Measurements from ENCODE around the gene SPRYD7. TPM values are rescaled to one million over a fixed set of nuclear protein-coding genes. Genes with fewer than 3 reads are reported as not detected.
"Not testable (repeated sequence)": the region's sequence is repeated elsewhere in the genome, so short reads cannot be mapped to it uniquely, and the experiment has no call there.

Gene SPRYD7
- total RNA-seq, 1 donor from 2014 or later = 4.4 TPM

GRCh38 chr13:49954674-49955455 is 18.7 kb upstream of the SPRYD7 start:
- Mint-ChIP-seq H3K4me1 (no peaks in the 10 kb centered on the region), H3K27me3 (ENCODE audit: low read depth) (no peaks in the 10 kb centered on the region), H3K4me3 (no peak overlapping the region), H3K36me3 (peaks cover 2% of the 10 kb centered on the region), H3K9me3 (peaks cover 10% of the 10 kb centered on the region), H3K27ac (no peak overlapping the region)
- DNase-seq (ENCODE audit: low spot score in 2 of 2, unreplicated experiment in 2 of 2) = no peak
- TF ChIP-seq CTCF (IDR thresholded peaks at IDR 0.05; ENCODE audit: unreplicated experiment) = no peak

- Mint-ChIP-seq H3K27ac (no peak overlapping the region), H3K4me1 (no peaks in the 10 kb centered on the region), H3K4me3 (no peak overlapping the region), H3K27me3 (ENCODE audit: low read depth) (no peaks in the 10 kb centered on the region), H3K36me3 (no peaks in the 10 kb centered on the region), H3K9me3 (peaks cover 9% of the 10 kb centered on the region)
- no peak for TF ChIP-seq CTCF (IDR thresholded peaks at IDR 0.05; ENCODE audit: unreplicated experiment)
- no peak for DNase-seq (ENCODE audit: low spot score in 2 of 2, unreplicated experiment in 2 of 2)
Measured at GRCh38 chr13:49953560-49953959, 17.4 kb upstream of the SPRYD7 start.

- TF ChIP-seq CTCF (IDR thresholded peaks at IDR 0.05; ENCODE audit: unreplicated experiment) = no peak
- H3K27ac Mint-ChIP-seq = no peak overlapping the region
- DNase-seq (ENCODE audit: low spot score in 2 of 2, unreplicated experiment in 2 of 2) = no peak
- no peaks in the 10 kb centered on the region for H3K4me1 Mint-ChIP-seq
- no peak overlapping the region for H3K4me3 Mint-ChIP-seq
- H3K9me3 Mint-ChIP-seq = peaks cover 17% of the 10 kb centered on the region
- H3K36me3 Mint-ChIP-seq = peaks cover 2% of the 10 kb centered on the region
- H3K27me3 Mint-ChIP-seq (ENCODE audit: low read depth) = no peaks in the 10 kb centered on the region
Measured at GRCh38 chr13:49951754-49952535, 15.8 kb upstream of the SPRYD7 start.

GRCh38 chr13:49948777-49949270 is 12.7 kb upstream of the SPRYD7 start:
- not testable (repeated sequence) for H3K36me3 Mint-ChIP-seq

GRCh38 chr13:49939321-49939720 is 3.2 kb upstream of the SPRYD7 start:
- Mint-ChIP-seq H3K27ac (no peak overlapping the region), H3K4me1 (peaks cover 8% of the 10 kb centered on the region), H3K27me3 (ENCODE audit: low read depth) (no peaks in the 10 kb centered on the region), H3K36me3 (no peaks in the 10 kb centered on the region), H3K4me3 (no peak overlapping the region), H3K9me3 (peaks cover 2% of the 10 kb centered on the region)
- no peak for TF ChIP-seq CTCF (IDR thresholded peaks at IDR 0.05; ENCODE audit: unreplicated experiment)
- no peak for DNase-seq (ENCODE audit: low spot score in 2 of 2, unreplicated experiment in 2 of 2)

More at GRCh38 chr13:49948777-49949270, 12.7 kb upstream of the SPRYD7 start:
- H3K9me3 Mint-ChIP-seq = peaks cover 27% of the 10 kb centered on the region
- not testable (repeated sequence) for DNase-seq (ENCODE audit: low spot score in 2 of 2, unreplicated experiment in 2 of 2); H3K4me1 Mint-ChIP-seq; H3K27me3 Mint-ChIP-seq (ENCODE audit: low read depth); H3K4me3 Mint-ChIP-seq; H3K27ac Mint-ChIP-seq

- peaks cover 8% of the 10 kb centered on the region for H3K4me1 Mint-ChIP-seq
- no peaks in the 10 kb centered on the region for H3K9me3 Mint-ChIP-seq
- DNase-seq (ENCODE audit: low spot score in 2 of 2, unreplicated experiment in 2 of 2) = no peak
- no peaks in the 10 kb centered on the region for H3K36me3 Mint-ChIP-seq
- H3K27me3 Mint-ChIP-seq (ENCODE audit: low read depth) = no peaks in the 10 kb centered on the region
- H3K27ac Mint-ChIP-seq = no peak overlapping the region
- no peak for TF ChIP-seq CTCF (IDR thresholded peaks at IDR 0.05; ENCODE audit: unreplicated experiment)
- no peak overlapping the region for H3K4me3 Mint-ChIP-seq
Measured at GRCh38 chr13:49938921-49939320, 2.8 kb upstream of the SPRYD7 start.

Measured in mesothelial cell of epicardium (in vitro differentiated cells).